ENCODE data around the gene SAAL1.

SAAL1 gene

GRCh38 chr11:18115360-18116127, 9.7 kb upstream of the SAAL1 start:
- peak; percentile 69 for TF ChIP-seq CTCF (IDR thresholded peaks at IDR 0.05)
- Histone ChIP-seq H3K4me1 (ENCODE audit: control insufficient read depth in 1 of 2, insufficient read depth in 1 of 2, low read depth in 1 of 2, low read length in 1 of 2) (no peaks in the 10 kb centered on the region), H3K4me3 (ENCODE audit: low read depth in 1 of 2, low read length in 1 of 2) (no peak overlapping the region), H3K27me3 (peaks cover 60% of the 10 kb centered on the region), H3K36me3 (no peaks in the 10 kb centered on the region), H3K9me3 (no peaks in the 10 kb centered on the region), H3K27ac (no peak overlapping the region)

GRCh38 chr11:18111005-18111404, 5.1 kb upstream of the SAAL1 start:
- no peak for TF ChIP-seq CTCF (IDR thresholded peaks at IDR 0.05)
- no peaks in the 10 kb centered on the region for H3K36me3 ChIP-seq
- no peak overlapping the region for H3K27ac ChIP-seq
- peaks cover 82% of the 10 kb centered on the region for H3K27me3 ChIP-seq
- no peak overlapping the region for H3K4me3 ChIP-seq (ENCODE audit: low read depth in 1 of 2, low read length in 1 of 2)
- peaks cover 0 to 2% of the 10 kb centered on the region in 2 experiments for H3K4me1 ChIP-seq (ENCODE audit: control insufficient read depth in 1 of 2, insufficient read depth in 1 of 2, low read depth in 1 of 2, low read length in 1 of 2)
- H3K9me3 ChIP-seq = no peaks in the 10 kb centered on the region

- H3K4me1 ChIP-seq (ENCODE audit: control insufficient read depth in 1 of 2, insufficient read depth in 1 of 2, low read depth in 1 of 2, low read length in 1 of 2) = peaks cover 6 to 11% of the 10 kb centered on the region in 2 experiments
- H3K4me3 ChIP-seq (ENCODE audit: low read depth in 1 of 2, low read length in 1 of 2) = no peak overlapping the region
- H3K27me3 ChIP-seq = peaks cover 63% of the 10 kb centered on the region
- no peak for TF ChIP-seq CTCF (IDR thresholded peaks at IDR 0.05)
- H3K27ac ChIP-seq = no peak overlapping the region
- no peaks in the 10 kb centered on the region for H3K36me3 ChIP-seq
- H3K9me3 ChIP-seq = no peaks in the 10 kb centered on the region
Measured at GRCh38 chr11:18108254-18108653, 2.4 kb upstream of the SAAL1 start.

GRCh38 chr11:18106688-18107087, 806 bp upstream of the SAAL1 start:
- no peaks in the 10 kb centered on the region for H3K9me3 ChIP-seq
- no peak for TF ChIP-seq CTCF (IDR thresholded peaks at IDR 0.05)
- H3K27ac ChIP-seq = no peak overlapping the region
- peaks cover 50% of the 10 kb centered on the region for H3K27me3 ChIP-seq
- H3K36me3 ChIP-seq = no peaks in the 10 kb centered on the region
- H3K4me1 ChIP-seq (ENCODE audit: control insufficient read depth in 1 of 2, insufficient read depth in 1 of 2, low read depth in 1 of 2, low read length in 1 of 2) = peaks cover 6 to 11% of the 10 kb centered on the region in 2 experiments
- H3K4me3 ChIP-seq (ENCODE audit: low read depth in 1 of 2, low read length in 1 of 2) = no peak overlapping the region

- peaks cover 35% of the 10 kb centered on the region for H3K27me3 ChIP-seq
- H3K36me3 ChIP-seq = no peaks in the 10 kb centered on the region
- peak overlapping the region; percentile 75 to 77 for H3K4me3 ChIP-seq (ENCODE audit: low read depth in 1 of 2, low read length in 1 of 2)
- no peak overlapping the region for H3K27ac ChIP-seq
- no peaks in the 10 kb centered on the region for H3K9me3 ChIP-seq
- no peak for TF ChIP-seq CTCF (IDR thresholded peaks at IDR 0.05)
- peaks cover 6 to 11% of the 10 kb centered on the region in 2 experiments for H3K4me1 ChIP-seq (ENCODE audit: control insufficient read depth in 1 of 2, insufficient read depth in 1 of 2, low read depth in 1 of 2, low read length in 1 of 2)
Measured at GRCh38 chr11:18105086-18105801, 638 bp downstream of the SAAL1 start.
